Vagina (tissue), 2 donors: Measurements from ENCODE around the gene SLC39A3.

Source experiments
- POLR2A ChIP-seq, 2 donors: fragments of 450-650 bp; IDR thresholded peaks; one replicate each; pipeline ENCODE4 v1.6.1; 2017; ENCODE audit warnings: antibody characterized with exemption in 2 of 2, mild to moderate bottlenecking in 2 of 2, moderate library complexity in 2 of 2
- POLR2AphosphoS5 ChIP-seq, 2 donors: sonication (generic); formaldehyde crosslinking; IDR thresholded peaks; one replicate each; pipeline ENCODE4 v1.9.0; 2017; ENCODE audit warnings: antibody characterized with exemption in 2 of 2, mild to moderate bottlenecking in 2 of 2, low read depth in 1 of 2; ENCODE audit not compliant: insufficient read depth in 1 of 2
- TF ChIP-seq, protein P1 (sequence below), 3 experiments: fragments of 450-650 bp in 2 of 3; fragments of 200-600 bp in 1 of 3; sonication (generic) in 1 of 3; IDR thresholded peaks; one replicate each; pipeline ENCODE4 v1.5.1; 2017 to 2019; ENCODE audit warnings: antibody characterized with exemption in 3 of 3, mild to moderate bottlenecking in 2 of 3, moderate library complexity in 2 of 3

GRCh38 chr19:2743099-2743498 lies 3.3 kb upstream of the SLC39A3 start:
- no peak for TF ChIP-seq POLR2AphosphoS5 (IDR thresholded peaks at IDR 0.05; ENCODE audit: insufficient read depth in 1 of 2, low read depth in 1 of 2)
- no peak for TF ChIP-seq POLR2A (IDR thresholded peaks at IDR 0.05)
- TF ChIP-seq, protein P1, sequence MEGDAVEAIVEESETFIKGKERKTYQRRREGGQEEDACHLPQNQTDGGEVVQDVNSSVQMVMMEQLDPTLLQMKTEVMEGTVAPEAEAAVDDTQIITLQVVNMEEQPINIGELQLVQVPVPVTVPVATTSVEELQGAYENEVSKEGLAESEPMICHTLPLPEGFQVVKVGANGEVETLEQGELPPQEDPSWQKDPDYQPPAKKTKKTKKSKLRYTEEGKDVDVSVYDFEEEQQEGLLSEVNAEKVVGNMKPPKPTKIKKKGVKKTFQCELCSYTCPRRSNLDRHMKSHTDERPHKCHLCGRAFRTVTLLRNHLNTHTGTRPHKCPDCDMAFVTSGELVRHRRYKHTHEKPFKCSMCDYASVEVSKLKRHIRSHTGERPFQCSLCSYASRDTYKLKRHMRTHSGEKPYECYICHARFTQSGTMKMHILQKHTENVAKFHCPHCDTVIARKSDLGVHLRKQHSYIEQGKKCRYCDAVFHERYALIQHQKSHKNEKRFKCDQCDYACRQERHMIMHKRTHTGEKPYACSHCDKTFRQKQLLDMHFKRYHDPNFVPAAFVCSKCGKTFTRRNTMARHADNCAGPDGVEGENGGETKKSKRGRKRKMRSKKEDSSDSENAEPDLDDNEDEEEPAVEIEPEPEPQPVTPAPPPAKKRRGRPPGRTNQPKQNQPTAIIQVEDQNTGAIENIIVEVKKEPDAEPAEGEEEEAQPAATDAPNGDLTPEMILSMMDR (IDR thresholded peaks at IDR 0.05), result no peak
